ENCODE data around the gene FKBP7.

GRCh38 chr2:178484245-178485041 lies 6.0 kb upstream of the FKBP7 start:
- no peak for TF ChIP-seq CTCF (IDR thresholded peaks at IDR 0.05; ENCODE audit: borderline replicate concordance, extremely low read depth, low read length, poor library complexity, severe bottlenecking)
- no peak for TF ChIP-seq EZH2 (IDR thresholded peaks at IDR 0.05; ENCODE audit: borderline replicate concordance, low read depth, low read length, severe bottlenecking)

All from DND-41 (cell line).